NT2/D1 (cell line): ENCODE results near the gene FBXO46.

Experiments used
- SUZ12 ChIP-seq: IDR thresholded peaks from 2 replicates; pipeline ENCODE4 v1.6.1; 2011; ENCODE audit not compliant: insufficient read length, insufficient read depth; ENCODE audit errors: extremely low read depth
- ZNF274 ChIP-seq: IDR thresholded peaks from 2 replicates; pipeline ENCODE4 v1.6.1; 2011; ENCODE audit warnings: mild to moderate bottlenecking, low read depth, low read length

DNA sequence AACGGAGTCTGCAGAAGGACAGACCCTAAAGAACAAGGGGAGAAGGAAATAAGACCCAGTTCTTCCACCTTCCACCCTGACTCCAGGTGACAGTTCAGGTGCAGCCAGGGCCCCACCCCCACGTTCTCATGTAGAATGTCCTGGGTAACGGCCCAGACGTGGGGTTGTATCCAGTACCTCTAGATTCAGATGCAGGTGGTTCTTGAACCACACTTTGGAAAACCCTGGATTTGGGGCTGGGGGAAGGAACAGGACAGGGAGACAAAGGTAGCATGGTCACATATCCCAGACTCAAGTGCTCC, 49.4 kb upstream of the FBXO46 start:
- TF ChIP-seq SUZ12, result no peak
- TF ChIP-seq ZNF274, result no peak
